Stimulated activated CD8-positive, alpha-beta memory T cell treated with anti-CD3 and anti-CD28 coated beads, Interleukin-7, amount 100 ng/mL, for 1 hour (primary cell): Measurements from ENCODE around the gene TELO2.

Experiments
- DNase-seq, 2 donors: peaks; one replicate each; pipeline ENCODE4 v3.0.0-alpha.2; 2020; ENCODE audit warnings: low read depth in 2 of 2

Gene TELO2

DNA sequence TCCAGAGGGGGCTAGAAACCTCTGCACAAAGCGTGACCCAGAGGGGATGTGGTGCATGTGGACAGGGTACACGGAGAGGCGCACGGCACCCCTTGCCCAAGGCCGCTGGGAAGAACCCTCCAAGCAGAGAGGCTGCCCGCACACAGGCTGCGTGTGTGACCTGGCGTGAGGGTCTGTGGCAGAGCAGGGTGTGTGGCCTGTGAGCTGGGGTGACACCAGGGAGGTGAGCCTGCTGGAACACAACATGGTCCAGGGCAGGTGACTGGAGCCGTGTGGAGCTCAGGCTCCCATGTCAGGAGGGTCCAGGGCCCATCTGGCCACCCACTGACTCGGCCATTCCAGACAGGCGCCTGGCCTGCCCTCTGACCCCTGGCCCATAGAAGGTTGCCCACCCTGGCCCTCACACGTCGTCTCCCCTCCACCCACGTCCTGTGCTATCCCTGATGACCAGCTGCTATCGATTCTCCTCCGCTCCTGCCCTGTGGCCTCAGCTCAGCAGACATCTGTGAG is 25.5 kb downstream of the TELO2 start:
- no peak for DNase-seq

- DNase-seq, result no peak
Measured at GRCh38 chr16:1519831-1520230, 26.7 kb downstream of the TELO2 start.

GRCh38 chr16:1520461-1520860 is 27.3 kb downstream of the TELO2 start:
- DNase-seq, result no peak

DNA sequence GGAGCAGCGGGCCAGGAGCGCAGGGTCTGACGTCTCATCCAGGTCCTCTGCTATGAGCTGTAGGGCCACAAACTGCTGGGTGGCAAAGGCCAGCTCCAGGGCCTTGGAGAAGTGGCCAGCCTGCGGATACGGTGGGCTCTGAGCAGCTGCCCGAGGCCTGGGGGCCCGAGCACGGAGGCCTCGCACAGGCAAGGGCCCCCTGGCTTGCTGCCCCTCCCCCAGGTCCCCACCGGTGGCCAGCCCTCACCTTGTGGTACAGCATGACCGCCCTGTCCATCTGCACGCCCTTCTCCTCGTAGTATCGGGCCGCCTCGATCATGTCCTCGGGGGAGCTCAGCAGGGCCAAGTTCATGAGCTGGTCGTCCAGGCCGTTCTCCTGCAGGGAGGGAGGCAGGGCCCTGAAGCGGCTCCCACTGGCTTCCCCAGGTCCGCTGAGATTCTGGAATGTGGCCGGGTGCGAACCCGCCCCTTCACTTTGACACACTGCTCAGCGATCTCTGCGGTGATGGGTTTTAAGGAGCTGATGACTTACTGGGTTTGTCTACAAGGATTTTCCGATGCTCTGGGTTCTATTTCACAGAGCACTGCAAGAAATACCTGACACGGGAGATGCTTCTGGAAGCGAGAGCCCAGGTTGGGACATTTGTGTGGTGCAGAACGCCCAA is 30.6 kb downstream of the TELO2 start:
- DNase-seq, result no peak

GRCh38 chr16:1524366-1524765 is 31.2 kb downstream of the TELO2 start:
- no peak for DNase-seq

GRCh38 chr16:1525871-1526607 is 32.9 kb downstream of the TELO2 start:
- no peak for DNase-seq

DNA sequence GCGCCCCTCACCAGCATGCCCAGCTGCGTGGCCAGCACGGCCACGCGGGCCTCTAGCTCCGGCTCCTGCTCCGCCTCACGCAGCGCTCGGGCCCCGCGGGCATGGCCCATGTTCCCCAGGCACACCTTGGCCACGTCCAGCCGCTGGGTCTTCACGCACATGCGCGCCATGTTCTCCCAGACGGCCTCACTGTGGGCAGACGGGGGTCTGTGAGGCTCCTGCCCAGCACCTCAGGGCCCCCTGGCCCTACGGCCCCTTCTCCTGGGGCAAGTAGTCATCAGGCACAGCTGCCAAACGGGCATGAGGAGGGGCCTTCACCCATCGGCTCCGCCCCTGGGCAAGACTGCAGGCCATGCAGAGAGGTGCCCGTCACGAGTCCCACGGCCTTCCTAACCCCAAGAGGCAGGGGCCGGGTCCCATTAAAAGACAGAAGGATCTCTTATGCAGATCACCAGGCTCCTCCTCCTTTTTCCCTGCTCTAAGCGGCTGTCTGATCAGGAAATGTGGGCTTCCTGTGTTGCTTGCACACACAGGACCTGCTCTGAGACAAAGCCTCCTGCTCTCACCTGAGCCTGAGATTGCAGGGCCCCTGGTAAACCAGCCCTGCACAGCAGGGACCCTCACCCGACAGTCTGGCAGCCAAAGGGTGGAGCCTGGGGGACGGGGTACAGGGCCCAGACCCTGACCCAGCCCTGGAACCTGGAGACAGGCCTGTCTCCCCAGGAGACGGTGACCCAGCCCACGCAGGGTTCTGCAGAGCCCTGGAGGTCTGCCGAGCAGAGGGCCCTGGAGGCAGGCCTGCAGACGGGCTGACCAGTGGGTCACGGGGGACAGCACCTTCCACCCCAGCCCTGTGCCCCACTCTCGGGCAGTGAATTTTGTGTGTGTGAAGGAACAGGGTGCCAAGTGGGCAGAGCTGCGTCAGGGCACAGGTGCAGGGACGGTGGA is 33.7 kb downstream of the TELO2 start:
- no peak for DNase-seq

- DNase-seq, result no peak
Measured at GRCh38 chr16:1527836-1528811, 35.0 kb downstream of the TELO2 start.

- DNase-seq, result no peak
Measured at GRCh38 chr16:1528921-1529537, 35.9 kb downstream of the TELO2 start.

GRCh38 chr16:1530349-1530882 is 37.3 kb downstream of the TELO2 start:
- DNase-seq, result no peak

GRCh38 chr16:1530883-1531637 is 37.9 kb downstream of the TELO2 start:
- DNase-seq, result no peak

DNA sequence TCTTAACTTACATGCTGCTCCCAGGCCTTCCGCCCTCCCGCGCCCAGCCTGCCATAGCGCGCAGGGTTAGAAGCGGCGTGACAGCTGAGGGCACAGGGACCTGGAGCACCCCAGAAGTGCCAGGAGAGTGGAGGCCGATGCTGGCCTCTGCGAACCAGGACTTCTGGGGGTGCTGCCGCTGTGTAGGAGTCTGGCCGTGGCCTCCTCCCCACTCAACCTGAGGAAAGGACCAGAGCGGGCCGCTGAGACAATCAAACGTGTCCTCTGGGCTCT is 38.4 kb downstream of the TELO2 start:
- DNase-seq, result no peak

- no peak for DNase-seq
Measured at GRCh38 chr16:1532081-1532760, 39.1 kb downstream of the TELO2 start.

DNA sequence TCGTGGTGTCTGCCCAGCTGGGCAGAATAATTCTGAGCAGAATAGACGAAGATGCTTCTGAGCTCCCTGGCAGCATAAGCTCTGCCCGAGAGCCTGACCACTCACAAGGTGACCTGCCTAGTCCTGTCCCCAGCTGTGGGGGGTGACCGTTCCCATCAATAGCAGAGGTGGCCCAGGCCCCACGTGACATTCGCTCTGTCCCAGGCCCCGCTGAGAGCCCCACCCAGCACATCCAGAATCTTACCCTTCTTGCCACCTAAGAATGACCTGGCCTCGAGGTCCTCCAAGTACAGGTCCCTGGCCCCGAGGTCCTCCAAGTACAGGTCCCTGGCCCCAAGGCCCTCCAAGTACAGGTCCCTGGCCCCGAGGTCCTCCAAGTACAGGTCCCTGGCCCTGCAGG is 39.6 kb downstream of the TELO2 start:
- no peak for DNase-seq

DNA sequence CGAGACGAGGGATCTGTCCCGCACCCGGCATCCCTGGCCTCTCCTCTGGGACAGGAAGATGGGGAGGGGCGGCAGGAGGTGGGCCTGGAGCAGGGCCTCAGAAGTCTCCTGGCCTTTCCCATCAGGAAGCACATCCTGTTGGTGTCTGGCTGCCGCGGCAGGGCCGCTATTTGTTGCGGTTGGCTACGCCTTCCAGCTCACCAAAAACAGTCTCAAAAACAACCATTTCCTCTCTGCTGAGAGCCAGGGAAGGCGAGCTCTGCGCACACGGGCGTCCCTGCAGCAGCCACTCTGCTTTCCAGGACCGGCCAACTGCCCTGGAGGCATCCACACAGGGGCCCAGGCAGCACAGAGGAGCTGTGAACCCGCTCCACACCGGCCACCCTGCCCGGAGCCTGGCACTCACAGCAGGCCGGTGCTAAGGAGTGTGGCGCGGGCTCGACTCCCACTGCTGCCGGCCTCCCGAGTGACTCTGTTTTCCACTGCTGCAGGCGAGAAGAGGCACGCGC is 40.3 kb downstream of the TELO2 start, which contains the start of gene TMEM204:
TSS of gene TMEM204 (plus strand) at position 224 of the 509 bp plus-strand sequence. CDS start 610 bp downstream, outside the sequence.
- no peak for DNase-seq

DNA sequence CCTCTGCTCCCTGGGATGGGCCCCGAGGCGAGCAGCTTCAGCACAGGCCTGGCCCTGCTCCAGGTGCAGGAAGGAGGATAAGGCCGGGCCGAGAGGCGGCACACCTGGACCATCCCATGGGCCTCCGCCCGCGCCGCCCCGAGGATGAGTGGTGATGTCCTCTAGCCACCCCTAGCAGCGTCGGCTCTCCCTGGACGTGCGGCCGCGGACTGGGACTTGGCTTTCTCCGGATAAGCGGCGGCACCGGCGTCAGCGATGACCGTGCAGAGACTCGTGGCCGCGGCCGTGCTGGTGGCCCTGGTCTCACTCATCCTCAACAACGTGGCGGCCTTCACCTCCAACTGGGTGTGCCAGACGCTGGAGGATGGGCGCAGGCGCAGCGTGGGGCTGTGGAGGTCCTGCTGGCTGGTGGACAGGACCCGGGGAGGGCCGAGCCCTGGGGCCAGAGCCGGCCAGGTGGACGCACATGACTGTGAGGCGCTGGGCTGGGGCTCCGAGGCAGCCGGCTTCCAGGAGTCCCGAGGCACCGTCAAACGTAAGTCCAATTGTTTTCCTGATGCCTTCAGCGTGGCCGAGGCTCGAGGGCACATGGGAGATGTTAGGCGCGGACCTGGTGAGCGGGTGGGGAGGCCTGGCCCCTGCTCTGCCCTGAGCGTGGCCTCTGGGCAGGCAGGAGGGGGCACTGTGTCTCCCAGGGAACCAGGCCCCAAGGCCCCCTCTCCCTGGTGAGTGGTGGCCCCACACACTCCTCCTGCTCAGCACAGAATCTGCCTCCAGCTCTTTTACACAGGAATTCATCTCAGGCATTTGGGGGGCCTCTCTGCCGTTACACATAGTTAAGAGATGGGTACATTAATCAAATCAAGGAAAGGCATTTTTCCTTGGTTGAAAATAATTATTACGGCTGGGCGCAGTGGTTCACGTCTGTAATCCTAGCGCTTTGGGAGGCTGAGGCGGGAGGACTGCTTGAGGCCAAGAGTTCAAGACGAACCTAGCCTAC is 41.2 kb downstream of the TELO2 start:
- DNase-seq, result no peak
